H1 (cell line): ENCODE results near the gene FOXC2. TPM values are rescaled to one million over a fixed set of nuclear protein-coding genes. Genes with fewer than 3 reads are reported as not detected.
A peak's percentile ranks its signal among the peaks of the same experiment; 100 is the strongest.

Experiments used
- CTCF ChIA-PET: fragments of 300-600 bp; sonication (Branson Sonifier 250); formaldehyde crosslinking; loops from one replicate; lab custom pipeline; 2021; ENCODE audit not compliant: partially characterized antibody; lab: Charles Lee
- POLR2A ChIA-PET: fragments of 300-600 bp; sonication (Branson Sonifier 250); formaldehyde crosslinking; loops from one replicate; lab custom pipeline; 2021; ENCODE audit warnings: inconsistent platforms; ENCODE audit not compliant: partially characterized antibody; lab: Charles Lee
- DNase-seq, 2 experiments: peaks; one replicate each; pipeline versions ENCODE4 v3.0.0 to v3.0.0-alpha.2; 2010 to 2022; ENCODE audit warnings: low spot score in 2 of 2, low read depth in 1 of 2, mixed read lengths in 1 of 2
- FAIRE-seq: peaks from 2 replicates; lab custom pipeline; 2011; peaks lifted over from hg19 to GRCh38; lab: Jason Lieb, UNC
- H2AFZ ChIP-seq: 2 replicates; pipeline ENCODE4 v1.8.1; 2012; ENCODE audit warnings: low read length, inconsistent platforms
- H2AK5ac ChIP-seq: 2 replicates; pipeline ENCODE4 v1.6.1; 2013; ENCODE audit warnings: low read depth, low read length
- H2BK120ac ChIP-seq: replicated peaks from 2 replicates; pipeline ENCODE3; 2013; ENCODE audit warnings: low read depth, low read length, inconsistent platforms
- H2BK12ac ChIP-seq: 2 replicates; pipeline ENCODE4 v1.6.1; 2013; ENCODE audit warnings: low read depth, low read length
- H2BK15ac ChIP-seq: 2 replicates; pipeline ENCODE4 v1.6.1; 2013; ENCODE audit warnings: low read length
- H2BK20ac ChIP-seq: 2 replicates; pipeline ENCODE4 v1.6.1; 2013; ENCODE audit warnings: low read length
- H2BK5ac ChIP-seq: 2 replicates; pipeline ENCODE4 v1.6.1; 2013; ENCODE audit warnings: low read depth, low read length
- H3K14ac ChIP-seq: 2 replicates; pipeline ENCODE4 v1.6.1; 2013; ENCODE audit warnings: inconsistent platforms; ENCODE audit not compliant: insufficient read length
- H3K18ac ChIP-seq: 2 replicates; pipeline ENCODE4 v1.6.1; 2013; ENCODE audit warnings: low read length; ENCODE audit errors: extremely low read depth
- H3K23ac ChIP-seq: 2 replicates; pipeline ENCODE4 v1.6.1; 2013; ENCODE audit warnings: inconsistent platforms; ENCODE audit not compliant: insufficient read length
- H3K23me2 ChIP-seq: 2 replicates; pipeline ENCODE4 v1.6.1; 2013; ENCODE audit warnings: low read depth, low read length
- H3K27ac ChIP-seq: 2 replicates; pipeline ENCODE4 v1.6.1; 2011; ENCODE audit warnings: low read depth, low read length, inconsistent platforms
- H3K27me3 ChIP-seq, 4 experiments: replicated peaks in 1 of 4; 1 replicate in 1 of 4; 2 replicates in 3 of 4; pipeline versions ENCODE4 v1.6.1 to v1.8.1; 2011 to 2013; ENCODE audit warnings: low read length in 3 of 4, mild to moderate bottlenecking in 3 of 4, inconsistent platforms in 2 of 4, mixed read lengths in 2 of 4, moderate library complexity in 1 of 4; ENCODE audit not compliant: control insufficient read depth in 3 of 4, insufficient read depth in 3 of 4; ENCODE audit errors: extremely low read depth in 1 of 4
- H3K36me3 ChIP-seq, 4 experiments: 2 replicates each; pipeline versions ENCODE4 v1.6.1 to v1.8.1; 2011 to 2013; ENCODE audit warnings: mild to moderate bottlenecking in 4 of 4, low read length in 3 of 4, moderate library complexity in 2 of 4, control low read depth in 1 of 4, inconsistent platforms in 1 of 4; ENCODE audit not compliant: insufficient read depth in 4 of 4, control insufficient read depth in 2 of 4
- H3K4ac ChIP-seq: replicated peaks from 2 replicates; pipeline ENCODE3; 2013; ENCODE audit warnings: low read length, low read depth, mixed read lengths, inconsistent platforms; ENCODE audit not compliant: insufficient read length
- H3K4me1 ChIP-seq, 4 experiments: replicated peaks in 1 of 4; 1 replicate in 1 of 4; 2 replicates in 3 of 4; pipeline versions ENCODE4 v1.6.1 to v1.8.1; 2011 to 2013; ENCODE audit warnings: low read length in 3 of 4, inconsistent platforms in 2 of 4, mixed read lengths in 1 of 4; ENCODE audit not compliant: insufficient read depth in 4 of 4, control insufficient read depth in 3 of 4
- H3K4me2 ChIP-seq, 2 experiments: 2 replicates each; pipeline versions ENCODE4 v1.6.1 to v1.8.1; 2011 to 2013; ENCODE audit warnings: low read depth in 2 of 2, low read length in 2 of 2, control low read depth in 1 of 2, inconsistent platforms in 1 of 2, mild to moderate bottlenecking in 1 of 2; ENCODE audit not compliant: insufficient read depth in 1 of 2
- H3K4me3 ChIP-seq, 4 experiments: fragments of 200-600, 300-600 bp in 1 of 4; sonication (generic), shearing (Covaris generic), sonication (Bioruptor Twin) in 1 of 4; 2 replicates each; pipeline versions ENCODE4 v1.5.1 to v1.8.1; 2011 to 2016; ENCODE audit warnings: low read length in 4 of 4, low read depth in 3 of 4, control low read depth in 2 of 4, inconsistent platforms in 2 of 4, mild to moderate bottlenecking in 2 of 4, mixed read lengths in 1 of 4, moderate library complexity in 1 of 4; ENCODE audit not compliant: insufficient read depth in 2 of 4; ENCODE audit errors: extremely low read depth in 1 of 4
- H3K56ac ChIP-seq: replicated peaks from 2 replicates; pipeline ENCODE3; 2013; ENCODE audit warnings: low read depth, mild to moderate bottlenecking, mixed read lengths, low read length, inconsistent platforms; ENCODE audit not compliant: insufficient read length
- H3K79me1 ChIP-seq: 2 replicates; pipeline ENCODE4 v1.6.1; 2013; ENCODE audit warnings: low read depth, low read length, control low read depth
- H3K79me2 ChIP-seq, 2 experiments: 2 replicates each; pipeline versions ENCODE4 v1.6.1 to v1.8.1; 2012 to 2013; ENCODE audit warnings: low read length in 2 of 2, mild to moderate bottlenecking in 2 of 2, inconsistent platforms in 1 of 2; ENCODE audit not compliant: insufficient read depth in 2 of 2, control insufficient read depth in 1 of 2
- H3K9ac ChIP-seq, 4 experiments: replicated peaks in 1 of 4; 1 replicate in 1 of 4; 2 replicates in 3 of 4; pipeline versions ENCODE4 v1.6.1 to v1.8.1; 2011 to 2013; ENCODE audit warnings: low read depth in 3 of 4, low read length in 3 of 4, control low read depth in 2 of 4, mild to moderate bottlenecking in 2 of 4, moderate library complexity in 2 of 4, inconsistent platforms in 1 of 4; ENCODE audit errors: extremely low read depth in 1 of 4
- H3K9me3 ChIP-seq, 2 experiments: 2 replicates each; pipeline versions ENCODE4 v1.6.1 to v1.8.1; 2012 to 2013; ENCODE audit warnings: mild to moderate bottlenecking in 2 of 2, moderate library complexity in 2 of 2, control low read depth in 1 of 2, inconsistent platforms in 1 of 2, low read depth in 1 of 2, low read length in 1 of 2, mixed read lengths in 1 of 2; ENCODE audit not compliant: insufficient read depth in 2 of 2
- H4K20me1 ChIP-seq, 2 experiments: replicated peaks in 1 of 2; 2 replicates each; pipeline versions ENCODE3 to v1.8.1; 2011 to 2013; ENCODE audit warnings: inconsistent platforms in 2 of 2, low read length in 2 of 2, mild to moderate bottlenecking in 1 of 2; ENCODE audit not compliant: insufficient read depth in 2 of 2, control insufficient read depth in 1 of 2
- H4K5ac ChIP-seq: 2 replicates; pipeline ENCODE4 v1.6.1; 2013; ENCODE audit warnings: low read length, low read depth, mixed read lengths, inconsistent platforms; ENCODE audit not compliant: insufficient read length
- H4K8ac ChIP-seq: 2 replicates; pipeline ENCODE4 v1.8.0; 2013; ENCODE audit warnings: mild to moderate bottlenecking, moderate library complexity, low read length, inconsistent platforms; ENCODE audit not compliant: insufficient read depth; ENCODE audit errors: extremely low read depth
- H4K91ac ChIP-seq: replicated peaks from 2 replicates; pipeline ENCODE3; 2013; ENCODE audit warnings: low read length, mixed read lengths, inconsistent platforms; ENCODE audit not compliant: insufficient read length
- CHD2 ChIP-seq: IDR thresholded peaks from 2 replicates; pipeline ENCODE4 v1.6.1; 2012; ENCODE audit warnings: low read length, improper control_type of control experiment
- CREB1 ChIP-seq: IDR thresholded peaks from 2 replicates; pipeline ENCODE4 v1.6.1; 2012; ENCODE audit warnings: inconsistent platforms
- EZH2 ChIP-seq: fragments of 200-600 bp; sonication (generic); IDR thresholded peaks from 2 replicates; pipeline ENCODE4 v1.7.1; 2012; ENCODE audit warnings: low read depth, mild to moderate bottlenecking, moderate library complexity, low read length, inconsistent platforms; ENCODE audit not compliant: severe bottlenecking
- GTF2F1 ChIP-seq: IDR thresholded peaks from 2 replicates; pipeline ENCODE4 v1.6.1; 2012; ENCODE audit warnings: low read depth, low read length, improper control_type of control experiment, borderline replicate concordance
- HDAC6 ChIP-seq: IDR thresholded peaks from one replicate; pipeline ENCODE4 v1.7.1; 2012; ENCODE audit warnings: low read depth, mild to moderate bottlenecking, inconsistent platforms, low read length, moderate library complexity
- JUND ChIP-seq: IDR thresholded peaks from 2 replicates; pipeline ENCODE4 v1.6.1; 2011; ENCODE audit warnings: mild to moderate bottlenecking, improper control_type of control experiment, low read length
- KDM4A ChIP-seq: IDR thresholded peaks from one replicate; pipeline ENCODE4 v1.7.1; 2012; ENCODE audit warnings: low read depth, mild to moderate bottlenecking, moderate library complexity, low read length, inconsistent platforms; ENCODE audit not compliant: severe bottlenecking
- MAFK ChIP-seq: IDR thresholded peaks from 2 replicates; pipeline ENCODE4 v1.6.1; 2012; ENCODE audit warnings: low read depth, mild to moderate bottlenecking, improper control_type of control experiment, low read length
- POLR2A ChIP-seq, 2 experiments: IDR thresholded peaks; 1 replicate in 1 of 2; 2 replicates in 1 of 2; pipeline ENCODE4 v1.6.1; 2011; ENCODE audit warnings: low read depth in 2 of 2, low read length in 2 of 2, mild to moderate bottlenecking in 2 of 2; ENCODE audit errors: control extremely low read depth in 1 of 2
- RBBP5 ChIP-seq: IDR thresholded peaks from 2 replicates; pipeline ENCODE4 v1.7.1; 2012; ENCODE audit warnings: low read depth, mild to moderate bottlenecking, inconsistent platforms, low read length, moderate library complexity, borderline replicate concordance
- RFX5 ChIP-seq: IDR thresholded peaks from 2 replicates; pipeline ENCODE4 v1.6.1; 2011; ENCODE audit warnings: low read depth, low read length, improper control_type of control experiment, borderline replicate concordance
- SIN3A ChIP-seq, 2 experiments: IDR thresholded peaks in 1 of 2; conservative IDR thresholded peaks in 1 of 2; 2 replicates each; pipeline ENCODE4 v1.6.1; 2011 to 2012; ENCODE audit warnings: low read length in 2 of 2, improper control_type of control experiment in 1 of 2, low read depth in 1 of 2, mild to moderate bottlenecking in 1 of 2
- TEAD4 ChIP-seq: IDR thresholded peaks from 2 replicates; pipeline ENCODE4 v1.6.1; 2012; ENCODE audit warnings: low read depth, low read length, inconsistent platforms, mixed read lengths
- WGBS, 2 experiments: shearing (Covaris generic) in 1 of 2; methylation state at CpG; one replicate each; pipeline versions ENCODE4 v1.1.6 to v1.1.7; 2013 to 2015; ENCODE audit warnings: low lambda C conversion rate in 2 of 2, mixed read lengths in 2 of 2, inconsistent platforms in 1 of 2, low coverage in 1 of 2, missing lambda C conversion rate in 1 of 2; ENCODE audit not compliant: insufficient replicate concordance in 2 of 2, insufficient coverage in 1 of 2, insufficient read length in 1 of 2; ENCODE audit errors: extremely low coverage in 1 of 2, missing lambda C conversion rate in 1 of 2; 5-methylcytosine and 5-hydroxymethylcytosine counted together
- long read RNA-seq, 2 experiments: library from RNA in 1 of 2; library from capped mRNA in 1 of 2; stranded (forward); transcript quantifications; one replicate each; pipeline ENCODE4 v2.0.0, GENCODE V29; 2021; ENCODE audit warnings: inconsistent platforms in 1 of 2
- polyA minus RNA-seq, 3 experiments: library from RNA; depleted of rRNA, polyadenylated mRNA; stranded (reverse); fragments of >200 nt; gene quantifications; 1 replicate in 2 of 3; 2 replicates in 1 of 3; pipeline ENCODE4 v1.2.3, GENCODE V29; 2011
- polyA plus RNA-seq, 7 experiments: library from polyadenylated mRNA; depleted of rRNA in 3 of 7; stranded (reverse) in 5 of 7; unstranded in 2 of 7; fragments of >200 nt in 5 of 7; fragments of 200-250 nt in 2 of 7; gene quantifications; 1 replicate in 5 of 7; 2 replicates in 1 of 7; 4 replicates in 1 of 7; pipeline versions ENCODE4 v1.2.1 to v1.2.3, GENCODE V29; 2011 to 2013; ENCODE audit warnings: missing spikeins in 2 of 7, mixed read lengths in 2 of 7
- total RNA-seq: library from RNA; stranded (reverse); fragmentation: NEBNext Ultra II Directional; extraction: Animal tissue kit (Norgen Biotek cat#: 25700); gene quantifications from 2 replicates; pipeline ENCODE4 v1.2.1, GENCODE V29; 2021

FOXC2 gene
- total RNA-seq (0.09 and 0.11 TPM in 2 replicates), polyA plus RNA-seq (2011; rRNA removed) (not detected in 2 replicates), polyA minus RNA-seq (2011; rRNA and poly(A)+ RNA removed) (not detected in 2 replicates)
- not detected for polyA plus RNA-seq (2011; cell fraction: cytosol; rRNA removed)
- not detected for polyA plus RNA-seq (2011; cell fraction: nucleus; rRNA removed)
- polyA plus RNA-seq (2012, experiment 1 of 2), result 0.08 TPM in 1 of 4 replicates, not detected in the others
- polyA plus RNA-seq (2012, experiment 2 of 2), result 0.12 TPM
- 0.34 TPM for polyA plus RNA-seq (2013, experiment 1 of 2)
- 0.22 TPM for polyA plus RNA-seq (2013, experiment 2 of 2)
- not detected for polyA minus RNA-seq (2011; cell fraction: cytosol; rRNA and poly(A)+ RNA removed)
- not detected for polyA minus RNA-seq (2011; cell fraction: nucleus; rRNA and poly(A)+ RNA removed)
- long read RNA-seq, experiment 1, result 0 reads
- long read RNA-seq, experiment 2, result 0 reads

DNA sequence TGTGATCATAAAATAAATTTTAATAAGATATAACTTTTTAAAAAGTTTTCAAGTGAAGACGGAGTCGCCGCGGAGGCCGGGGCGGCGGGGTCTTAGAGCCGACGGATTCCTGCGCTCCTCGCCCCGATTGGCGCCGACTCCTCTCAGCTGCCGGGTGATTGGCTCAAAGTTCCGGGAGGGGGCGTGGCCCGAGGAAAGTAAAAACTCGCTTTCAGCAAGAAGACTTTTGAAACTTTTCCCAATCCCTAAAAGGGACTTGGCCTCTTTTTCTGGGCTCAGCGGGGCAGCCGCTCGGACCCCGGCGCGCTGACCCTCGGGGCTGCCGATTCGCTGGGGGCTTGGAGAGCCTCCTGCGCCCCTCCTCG lies at the start of gene FOXC2:
FOXC2 (plus strand) TSS at position 229 of the 365 bp plus-strand sequence. CDS start 507 bp downstream, outside the sequence.
- no peak within 1 kb of the TSS for H4K8ac ChIP-seq
- H3K4me3 ChIP-seq, result peak within 1 kb of the TSS; percentile 24 to 60 (median 33)
- H4K91ac ChIP-seq, result no peak within 1 kb of the TSS
- no peak within 1 kb of the TSS for H2BK15ac ChIP-seq
- H3K4ac ChIP-seq, result no peak within 1 kb of the TSS
- POLR2A ChIA-PET, result no interaction called here
- H3K27ac ChIP-seq, result no peak within 1 kb of the TSS
- no peak within 1 kb of the TSS for H2BK5ac ChIP-seq
- no peak within 1 kb of the TSS for H4K5ac ChIP-seq
- no peak within 1 kb of the TSS for H2BK120ac ChIP-seq
- peak within 1 kb of the TSS; percentile 7; the same call in 1 of the 2 replicates for H3K18ac ChIP-seq
- H3K27me3 ChIP-seq, result peaks cover 66 to 85% (median 76%) of the 10 kb centered on the region in 4 experiments
- H3K23me2 ChIP-seq, result peaks cover 2% of the 10 kb centered on the region; the same call in 1 of the 2 replicates
- no peak within 1 kb of the TSS for H2BK20ac ChIP-seq
- H2BK12ac ChIP-seq, result no peak within 1 kb of the TSS; the same call in 1 of the 2 replicates
- no peak within 1 kb of the TSS for H2AK5ac ChIP-seq
- DNase-seq, result peak in 1 of 2 experiments; percentile 96
- no peaks in the 10 kb centered on the region for H3K79me2 ChIP-seq
- peaks cover 8 to 17% of the 10 kb centered on the region in 2 experiments for H4K20me1 ChIP-seq
- no peak within 1 kb of the TSS for H3K9ac ChIP-seq
- no peak within 1 kb of the TSS for H3K14ac ChIP-seq
- H3K79me1 ChIP-seq, result no peaks in the 10 kb centered on the region
- H3K36me3 ChIP-seq, result peaks cover 0 to 10% (median 0%) of the 10 kb centered on the region in 4 experiments; a peak in 1 of 8 replicates
- H3K23ac ChIP-seq, result no peak within 1 kb of the TSS
- peak within 1 kb of the TSS; percentile 56 to 67 for H3K4me2 ChIP-seq
- no peak for FAIRE-seq
- no peak within 1 kb of the TSS for H3K56ac ChIP-seq
- 1% methylated on average over 24 of the region's 30 CpGs; no CpG with 5 or more reads in 1 of the 2 experiments for WGBS, 2 experiments
- CTCF ChIA-PET, result interaction anchor here (1.4 kb wide), 1 partner anchor 493 kb away, joined by 3 read pairs; no protein-coding TSS in a partner anchor
- H2AFZ ChIP-seq, result no peak within 1 kb of the TSS
- peaks cover 9 to 27% (median 12%) of the 10 kb centered on the region in 4 experiments for H3K4me1 ChIP-seq
- no peaks in the 10 kb centered on the region; a peak in 1 of 4 replicates for H3K9me3 ChIP-seq
- no peak for TF ChIP-seq RBBP5
- no peak for TF ChIP-seq HDAC6
- TF ChIP-seq POLR2A (IDR thresholded peaks at IDR 0.05; ENCODE audit: control extremely low read depth in 1 of 2, low read depth in 2 of 2, low read length in 2 of 2), result no peak
- no peak for TF ChIP-seq MAFK
- no peak for TF ChIP-seq CHD2
- peak; percentile 29; the same call in 1 of the 2 replicates for TF ChIP-seq TEAD4
- peak; percentile 39 for TF ChIP-seq KDM4A
- TF ChIP-seq CREB1, result no peak
- TF ChIP-seq GTF2F1, result no peak
- no peak for TF ChIP-seq RFX5
- no peak for TF ChIP-seq SIN3A (conservative IDR thresholded peaks at IDR 0.05 in 1 of 2, IDR thresholded peaks at IDR 0.05 in 1 of 2; ENCODE audit: low read depth in 1 of 2, low read length in 2 of 2)
- TF ChIP-seq EZH2, result no peak
- TF ChIP-seq JUND, result no peak
